ENCODE results near the gene OTOS. TPM values are rescaled to one million over a fixed set of nuclear protein-coding genes. Genes with fewer than 3 reads are reported as not detected.

OTOS gene
- total RNA-seq, 2 donors from 2014 or later, result not detected

GRCh38 chr2:240124651-240125030 lies 15.8 kb downstream of the OTOS start:
- TF ChIP-seq POLR2AphosphoS5 (IDR thresholded peaks at IDR 0.05) (no peak), POLR2A (IDR thresholded peaks at IDR 0.05) (no peak)
- TF ChIP-seq, protein P1, sequence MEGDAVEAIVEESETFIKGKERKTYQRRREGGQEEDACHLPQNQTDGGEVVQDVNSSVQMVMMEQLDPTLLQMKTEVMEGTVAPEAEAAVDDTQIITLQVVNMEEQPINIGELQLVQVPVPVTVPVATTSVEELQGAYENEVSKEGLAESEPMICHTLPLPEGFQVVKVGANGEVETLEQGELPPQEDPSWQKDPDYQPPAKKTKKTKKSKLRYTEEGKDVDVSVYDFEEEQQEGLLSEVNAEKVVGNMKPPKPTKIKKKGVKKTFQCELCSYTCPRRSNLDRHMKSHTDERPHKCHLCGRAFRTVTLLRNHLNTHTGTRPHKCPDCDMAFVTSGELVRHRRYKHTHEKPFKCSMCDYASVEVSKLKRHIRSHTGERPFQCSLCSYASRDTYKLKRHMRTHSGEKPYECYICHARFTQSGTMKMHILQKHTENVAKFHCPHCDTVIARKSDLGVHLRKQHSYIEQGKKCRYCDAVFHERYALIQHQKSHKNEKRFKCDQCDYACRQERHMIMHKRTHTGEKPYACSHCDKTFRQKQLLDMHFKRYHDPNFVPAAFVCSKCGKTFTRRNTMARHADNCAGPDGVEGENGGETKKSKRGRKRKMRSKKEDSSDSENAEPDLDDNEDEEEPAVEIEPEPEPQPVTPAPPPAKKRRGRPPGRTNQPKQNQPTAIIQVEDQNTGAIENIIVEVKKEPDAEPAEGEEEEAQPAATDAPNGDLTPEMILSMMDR (IDR thresholded peaks at IDR 0.05), result no peak
- Histone ChIP-seq H3K9me3 (no peaks in the 10 kb centered on the region), H3K36me3 (no peaks in the 10 kb centered on the region), H3K27ac (no peak overlapping the region), H3K27me3 (replicated peaks; ENCODE audit: insufficient read depth) (no peaks in the 10 kb centered on the region), H3K4me3 (no peak overlapping the region), H3K4me1 (replicated peaks) (no peaks in the 10 kb centered on the region)
- no peak for DNase-seq (ENCODE audit: low spot score)
- intact Hi-C loops (cut with DNase I), result no loop called here
- 95% methylated on average over 8 of the region's 8 CpGs for WGBS

GRCh38 chr2:240123821-240124650 lies 16.4 kb downstream of the OTOS start:
- no peaks in the 10 kb centered on the region for H3K36me3 ChIP-seq
- TF ChIP-seq POLR2AphosphoS5 (IDR thresholded peaks at IDR 0.05) (no peak), POLR2A (IDR thresholded peaks at IDR 0.05) (no peak)
- TF ChIP-seq, protein P1 (IDR thresholded peaks at IDR 0.05), result no peak
- no peaks in the 10 kb centered on the region for H3K4me1 ChIP-seq (replicated peaks)
- H3K27me3 ChIP-seq (replicated peaks; ENCODE audit: insufficient read depth), result no peaks in the 10 kb centered on the region
- intact Hi-C loops (cut with DNase I), result no loop called here
- no peak overlapping the region for H3K4me3 ChIP-seq
- no peaks in the 10 kb centered on the region for H3K9me3 ChIP-seq
- H3K27ac ChIP-seq, result no peak overlapping the region
- 89% methylated on average over 24 of the region's 24 CpGs for WGBS
- no peak for DNase-seq (ENCODE audit: low spot score)

- H3K36me3 ChIP-seq, result no peaks in the 10 kb centered on the region
- no peaks in the 10 kb centered on the region for H3K27me3 ChIP-seq (replicated peaks; ENCODE audit: insufficient read depth)
- no peaks in the 10 kb centered on the region for H3K9me3 ChIP-seq
- TF ChIP-seq POLR2A (IDR thresholded peaks at IDR 0.05) (no peak), POLR2AphosphoS5 (IDR thresholded peaks at IDR 0.05) (no peak)
- TF ChIP-seq, protein P1 (IDR thresholded peaks at IDR 0.05), result no peak
- intact Hi-C loops (cut with DNase I), result no loop called here
- H3K4me3 ChIP-seq, result no peak overlapping the region
- no peak for DNase-seq (ENCODE audit: low spot score)
- no peak overlapping the region for H3K27ac ChIP-seq
- 47% methylated on average over 11 of the region's 11 CpGs for WGBS
- no peaks in the 10 kb centered on the region for H3K4me1 ChIP-seq (replicated peaks)
Observed at GRCh38 chr2:240121675-240122074, 18.8 kb downstream of the OTOS start.

DNA sequence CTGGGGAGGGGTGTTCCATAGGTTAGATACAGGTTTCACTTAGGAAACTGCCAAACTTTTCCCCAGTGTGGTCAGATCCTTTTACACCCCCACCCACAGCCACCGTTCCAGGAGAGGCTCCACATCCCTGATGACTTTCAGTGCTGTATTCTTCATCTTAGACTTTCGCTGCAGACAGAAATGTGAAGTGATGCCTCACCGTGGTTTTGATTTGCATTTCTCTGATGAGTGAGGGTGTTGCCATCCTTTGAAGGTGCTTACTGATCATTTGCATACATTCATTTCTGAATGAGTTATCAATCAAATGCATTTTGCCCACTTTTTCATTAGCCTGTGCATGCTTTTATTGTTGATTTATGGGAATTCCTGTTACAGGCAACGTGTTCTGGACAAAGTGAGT lies 19.3 kb downstream of the OTOS start:
- Histone ChIP-seq H3K36me3 (no peaks in the 10 kb centered on the region), H3K4me1 (replicated peaks) (no peaks in the 10 kb centered on the region), H3K27ac (no peak overlapping the region), H3K27me3 (replicated peaks; ENCODE audit: insufficient read depth) (no peaks in the 10 kb centered on the region), H3K4me3 (no peak overlapping the region), H3K9me3 (no peaks in the 10 kb centered on the region)
- 41% methylated on average over 4 of the region's 4 CpGs for WGBS
- TF ChIP-seq POLR2AphosphoS5 (IDR thresholded peaks at IDR 0.05), result no peak
- TF ChIP-seq, protein P1 (IDR thresholded peaks at IDR 0.05), result no peak
- no peak for TF ChIP-seq POLR2A (IDR thresholded peaks at IDR 0.05)
- intact Hi-C loops (cut with DNase I), result no loop called here
- no peak for DNase-seq (ENCODE audit: low spot score)

DNA sequence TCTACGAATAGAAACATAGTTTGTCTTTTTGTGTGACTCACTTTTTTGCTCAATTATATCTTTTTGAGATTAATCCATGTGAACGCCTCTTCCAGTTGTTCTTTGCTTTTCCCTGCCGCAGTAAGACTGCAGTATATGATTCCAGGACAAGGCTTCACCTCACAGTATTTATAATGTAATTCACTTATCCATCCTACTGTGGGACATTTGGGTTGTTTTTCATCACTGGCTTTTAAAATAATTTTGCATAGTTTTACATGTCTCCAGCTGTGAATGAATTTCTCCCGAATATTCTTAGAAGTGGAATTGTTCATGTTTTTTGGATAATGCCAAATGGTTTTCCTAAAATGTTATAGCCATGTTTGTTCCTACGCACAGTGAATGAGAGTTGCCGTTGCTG lies 26.2 kb downstream of the OTOS start:
- no peak for TF ChIP-seq POLR2AphosphoS5 (IDR thresholded peaks at IDR 0.05)
- no peak for TF ChIP-seq POLR2A (IDR thresholded peaks at IDR 0.05)
- TF ChIP-seq, protein P1 (IDR thresholded peaks at IDR 0.05), result no peak
- H3K4me1 ChIP-seq (replicated peaks), result no peaks in the 10 kb centered on the region
- intact Hi-C loops (cut with DNase I), result no loop called here
- DNase-seq (ENCODE audit: low spot score), result no peak
- H3K9me3 ChIP-seq, result no peaks in the 10 kb centered on the region
- H3K27ac ChIP-seq, result no peak overlapping the region
- H3K4me3 ChIP-seq, result no peak overlapping the region
- 84% methylated on average over 6 of the region's 6 CpGs for WGBS
- no peaks in the 10 kb centered on the region for H3K27me3 ChIP-seq (replicated peaks; ENCODE audit: insufficient read depth)
- no peaks in the 10 kb centered on the region for H3K36me3 ChIP-seq

Measured in prostate gland (tissue), 2 donors.